ENCODE results near the gene CAV2. TPM values are rescaled to one million over a fixed set of nuclear protein-coding genes. Genes with fewer than 3 reads are reported as not detected.

Gene CAV2
- total RNA-seq, 2 donors from 2014 or later, result 5.2 to 7.4 TPM

DNA sequence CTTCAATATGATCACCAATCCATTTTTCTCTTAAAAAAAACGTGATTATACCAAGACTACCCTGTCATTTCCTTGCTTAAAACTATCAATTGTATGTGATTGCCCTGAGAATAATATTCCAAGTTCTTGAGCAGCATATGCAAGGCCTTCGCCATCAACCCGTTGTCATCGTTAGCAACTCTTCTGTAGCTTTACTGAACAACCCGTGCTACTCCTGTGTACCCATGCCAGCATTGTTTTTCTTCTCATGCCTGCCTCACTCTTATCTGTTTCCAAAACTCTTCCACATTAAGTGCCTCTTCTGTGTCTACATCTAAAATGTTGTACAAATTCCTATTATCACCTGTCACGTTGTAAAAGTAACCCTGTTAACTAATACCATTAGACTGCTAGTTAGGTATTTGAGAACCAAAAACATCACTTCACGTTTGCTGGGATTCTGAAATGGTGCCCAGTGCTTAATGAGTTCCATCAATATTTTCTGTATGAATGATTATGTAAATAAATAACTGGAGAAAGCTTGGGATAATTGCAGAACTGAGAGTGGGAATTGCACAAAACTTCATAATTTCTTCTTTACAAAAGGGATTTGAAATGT is 10.5 kb downstream of the CAV2 start:
- no peak for DNase-seq
- TF ChIP-seq CTCF (conservative IDR thresholded peaks at IDR 0.05), result no peak
- no peak overlapping the region for H3K27ac ChIP-seq (ENCODE audit: low read depth, low read length)
- Mint-ChIP-seq H3K36me3 (ENCODE audit: low read depth) (no peaks in the 10 kb centered on the region), H3K27ac (no peak overlapping the region), H3K4me1 (peaks cover 14% of the 10 kb centered on the region), H3K9me3 (no peaks in the 10 kb centered on the region), H3K27me3 (ENCODE audit: insufficient read depth) (peaks cover 4% of the 10 kb centered on the region), H3K4me3 (no peak overlapping the region)
- no peaks in the 10 kb centered on the region for H3K4me1 ChIP-seq (ENCODE audit: control insufficient read depth, insufficient read depth, low read length)
- no peak overlapping the region for H3K9ac ChIP-seq (ENCODE audit: extremely low read depth, low read length, poor library complexity, severe bottlenecking)
- H3K4me3 ChIP-seq (ENCODE audit: low read length), result no peak overlapping the region
- H3K27me3 ChIP-seq (ENCODE audit: control insufficient read depth, insufficient read depth, low read length, poor library complexity, severe bottlenecking), result no peaks in the 10 kb centered on the region
- H3K36me3 ChIP-seq (ENCODE audit: control insufficient read depth, insufficient read depth, low read length), result no peaks in the 10 kb centered on the region
- 91 to 97% methylated on average over 5 to 7 of the region's 7 CpGs for WGBS, 2 experiments (ENCODE audit: insufficient coverage in 1 of 2, insufficient read length in 1 of 2)
- no peaks in the 10 kb centered on the region for H3K9me3 ChIP-seq (ENCODE audit: control insufficient read depth, low read length)

GRCh38 chr7:116510795-116511194 is 11.3 kb downstream of the CAV2 start:
- H3K4me1 ChIP-seq (ENCODE audit: control insufficient read depth, insufficient read depth, low read length), result no peaks in the 10 kb centered on the region
- Mint-ChIP-seq H3K27me3 (ENCODE audit: insufficient read depth) (peaks cover 4% of the 10 kb centered on the region), H3K36me3 (ENCODE audit: low read depth) (no peaks in the 10 kb centered on the region), H3K9me3 (no peaks in the 10 kb centered on the region), H3K27ac (no peak overlapping the region), H3K4me1 (peaks cover 14% of the 10 kb centered on the region), H3K4me3 (no peak overlapping the region)
- H3K9me3 ChIP-seq (ENCODE audit: control insufficient read depth, low read length), result no peaks in the 10 kb centered on the region
- no peak for TF ChIP-seq CTCF (conservative IDR thresholded peaks at IDR 0.05)
- no peaks in the 10 kb centered on the region for H3K36me3 ChIP-seq (ENCODE audit: control insufficient read depth, insufficient read depth, low read length)
- no peak overlapping the region for H3K9ac ChIP-seq (ENCODE audit: extremely low read depth, low read length, poor library complexity, severe bottlenecking)
- no peak overlapping the region for H3K4me3 ChIP-seq (ENCODE audit: low read length)
- H3K27me3 ChIP-seq (ENCODE audit: control insufficient read depth, insufficient read depth, low read length, poor library complexity, severe bottlenecking), result no peaks in the 10 kb centered on the region
- no peak overlapping the region for H3K27ac ChIP-seq (ENCODE audit: low read depth, low read length)
- DNase-seq, result no peak

DNA sequence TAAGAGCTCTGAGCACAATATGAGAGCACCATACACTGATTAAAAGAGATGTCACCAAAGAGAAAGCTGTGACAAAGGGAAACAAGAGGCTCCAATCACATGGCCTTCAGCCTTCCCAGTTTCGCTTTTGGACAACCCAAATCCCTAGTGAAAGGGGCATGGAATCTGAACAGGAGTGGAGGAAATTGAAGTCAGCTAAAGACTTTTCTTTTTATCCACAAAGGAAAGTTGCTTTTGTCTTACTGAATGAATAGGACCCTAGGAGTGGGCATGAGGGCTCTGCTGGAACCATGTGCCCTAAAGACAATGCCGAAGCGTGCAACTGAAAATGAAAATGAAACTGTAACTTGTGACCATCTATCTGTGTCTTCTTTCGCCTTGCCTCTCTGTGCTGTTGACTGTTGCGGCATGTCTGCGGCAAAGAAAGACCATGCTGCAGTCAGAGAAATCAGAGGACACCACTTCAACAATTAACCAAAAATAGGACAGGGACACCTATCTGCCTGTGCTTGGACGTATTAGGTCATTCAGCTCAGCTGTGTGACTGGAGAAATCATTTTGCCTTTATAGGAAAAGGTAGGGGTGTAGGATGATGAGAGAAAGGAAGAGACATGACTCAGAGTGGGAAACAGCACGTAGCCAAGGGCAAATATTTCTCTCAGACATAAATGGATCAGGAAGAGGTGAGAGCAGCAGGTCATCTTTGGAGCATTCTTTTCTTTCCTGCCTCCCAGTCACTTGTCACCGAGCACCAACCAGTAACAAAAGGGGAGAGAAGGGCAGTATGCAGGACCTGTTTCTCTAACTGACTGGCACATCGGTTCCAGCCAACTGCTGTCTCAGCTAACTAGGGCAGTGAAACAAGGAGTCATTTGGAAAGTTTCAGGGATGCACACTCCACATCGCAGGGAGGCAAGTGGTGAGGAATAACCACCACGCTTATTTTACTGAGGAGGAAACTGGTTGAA is 12.3 kb downstream of the CAV2 start:
- no peak for DNase-seq
- H3K4me1 ChIP-seq (ENCODE audit: control insufficient read depth, insufficient read depth, low read length), result no peaks in the 10 kb centered on the region
- 87 to 92% methylated on average over 9 to 12 of the region's 12 CpGs for WGBS, 2 experiments (ENCODE audit: insufficient coverage in 1 of 2, insufficient read length in 1 of 2)

More for the DNA sequence above, 12.3 kb downstream of the CAV2 start:
- Mint-ChIP-seq H3K36me3 (ENCODE audit: low read depth) (no peaks in the 10 kb centered on the region), H3K27me3 (ENCODE audit: insufficient read depth) (peaks cover 4% of the 10 kb centered on the region), H3K4me1 (peaks cover 11% of the 10 kb centered on the region), H3K4me3 (no peak overlapping the region), H3K27ac (no peak overlapping the region), H3K9me3 (no peaks in the 10 kb centered on the region)
- no peak overlapping the region for H3K27ac ChIP-seq (ENCODE audit: low read depth, low read length)
- no peaks in the 10 kb centered on the region for H3K36me3 ChIP-seq (ENCODE audit: control insufficient read depth, insufficient read depth, low read length)
- no peak for TF ChIP-seq CTCF (conservative IDR thresholded peaks at IDR 0.05)
- no peak overlapping the region for H3K9ac ChIP-seq (ENCODE audit: extremely low read depth, low read length, poor library complexity, severe bottlenecking)
- no peaks in the 10 kb centered on the region for H3K9me3 ChIP-seq (ENCODE audit: control insufficient read depth, low read length)
- no peaks in the 10 kb centered on the region for H3K27me3 ChIP-seq (ENCODE audit: control insufficient read depth, insufficient read depth, low read length, poor library complexity, severe bottlenecking)
- no peak overlapping the region for H3K4me3 ChIP-seq (ENCODE audit: low read length)

Data from endodermal cell (in vitro differentiated cells).